Parathyroid adenoma (tissue), 2 donors: Measurements from ENCODE around the gene POLA2.

ENCODE experiments used
- H2AFZ ChIP-seq: fragments of 300-600 bp; sonication (generic); one replicate; pipeline ENCODE4 v1.7.0; 2017; ENCODE audit warnings: antibody characterized with exemption, mild to moderate bottlenecking
- H3K27ac ChIP-seq: fragments of 300-600 bp; sonication (generic); one replicate; pipeline ENCODE4 v1.7.0; 2017
- H3K27me3 ChIP-seq: fragments of 300-600 bp; sonication (generic); one replicate; pipeline ENCODE4 v1.7.0; 2017; ENCODE audit warnings: low read length; ENCODE audit not compliant: control insufficient read depth, insufficient read depth
- H3K36me3 ChIP-seq: fragments of 300-600 bp; sonication (generic); one replicate; pipeline ENCODE4 v1.7.0; 2017; ENCODE audit warnings: low read length; ENCODE audit not compliant: control insufficient read depth, insufficient read depth
- H3K4me1 ChIP-seq: fragments of 300-600 bp; sonication (generic); one replicate; pipeline ENCODE4 v1.7.0; 2017; ENCODE audit warnings: control low read depth
- H3K4me2 ChIP-seq: fragments of 300-600 bp; sonication (generic); one replicate; pipeline ENCODE4 v1.7.0; 2017; ENCODE audit warnings: low read length
- H3K4me3 ChIP-seq: fragments of 300-600 bp; sonication (generic); one replicate; pipeline ENCODE4 v1.7.0; 2017; ENCODE audit warnings: low read depth, low read length
- H3K79me2 ChIP-seq: fragments of 300-600 bp; sonication (generic); one replicate; pipeline ENCODE4 v1.7.0; 2017; ENCODE audit warnings: control low read depth
- H3K9ac ChIP-seq: fragments of 300-600 bp; sonication (generic); one replicate; pipeline ENCODE4 v1.7.0; 2017; ENCODE audit warnings: mild to moderate bottlenecking
- H3K9me3 ChIP-seq: fragments of 300-600 bp; sonication (generic); one replicate; pipeline ENCODE4 v1.7.0; 2017; ENCODE audit warnings: low read length; ENCODE audit not compliant: control insufficient read depth
- TF ChIP-seq, protein P1 (sequence below): fragments of 300-600 bp; sonication (generic); IDR thresholded peaks from one replicate; pipeline ENCODE4 v1.7.0; 2017; ENCODE audit warnings: antibody characterized with exemption, mild to moderate bottlenecking
- donor health status: primary hyperparathyroidism.

Gene POLA2

DNA sequence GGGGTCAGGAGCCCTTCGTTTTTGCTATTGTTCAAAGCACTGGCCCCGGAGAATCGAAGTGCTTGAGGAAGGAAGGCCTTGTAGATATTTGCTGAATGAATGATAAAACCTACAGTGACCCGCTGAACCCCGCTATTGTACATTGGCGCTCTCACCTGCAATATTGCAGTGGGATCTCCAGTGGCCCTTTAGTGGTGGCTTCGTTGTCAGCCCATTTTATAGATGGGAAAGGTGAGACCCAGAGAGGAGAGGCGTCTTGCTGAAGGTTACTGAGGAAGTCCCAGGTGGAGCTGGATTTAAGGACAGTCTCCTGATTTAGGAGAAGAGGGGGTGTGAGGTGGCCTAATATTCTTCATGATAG, 54.1 kb downstream of the POLA2 start:
- TF ChIP-seq, protein P1, sequence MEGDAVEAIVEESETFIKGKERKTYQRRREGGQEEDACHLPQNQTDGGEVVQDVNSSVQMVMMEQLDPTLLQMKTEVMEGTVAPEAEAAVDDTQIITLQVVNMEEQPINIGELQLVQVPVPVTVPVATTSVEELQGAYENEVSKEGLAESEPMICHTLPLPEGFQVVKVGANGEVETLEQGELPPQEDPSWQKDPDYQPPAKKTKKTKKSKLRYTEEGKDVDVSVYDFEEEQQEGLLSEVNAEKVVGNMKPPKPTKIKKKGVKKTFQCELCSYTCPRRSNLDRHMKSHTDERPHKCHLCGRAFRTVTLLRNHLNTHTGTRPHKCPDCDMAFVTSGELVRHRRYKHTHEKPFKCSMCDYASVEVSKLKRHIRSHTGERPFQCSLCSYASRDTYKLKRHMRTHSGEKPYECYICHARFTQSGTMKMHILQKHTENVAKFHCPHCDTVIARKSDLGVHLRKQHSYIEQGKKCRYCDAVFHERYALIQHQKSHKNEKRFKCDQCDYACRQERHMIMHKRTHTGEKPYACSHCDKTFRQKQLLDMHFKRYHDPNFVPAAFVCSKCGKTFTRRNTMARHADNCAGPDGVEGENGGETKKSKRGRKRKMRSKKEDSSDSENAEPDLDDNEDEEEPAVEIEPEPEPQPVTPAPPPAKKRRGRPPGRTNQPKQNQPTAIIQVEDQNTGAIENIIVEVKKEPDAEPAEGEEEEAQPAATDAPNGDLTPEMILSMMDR, result no peak
- no peaks in the 10 kb centered on the region for H3K9me3 ChIP-seq
- peak overlapping the region; percentile 74 for H3K4me2 ChIP-seq
- no peaks in the 10 kb centered on the region for H3K4me1 ChIP-seq
- no peaks in the 10 kb centered on the region for H3K27me3 ChIP-seq
- H3K9ac ChIP-seq, result no peak overlapping the region
- H3K79me2 ChIP-seq, result no peaks in the 10 kb centered on the region
- peak overlapping the region; percentile 73 for H3K4me3 ChIP-seq
- no peaks in the 10 kb centered on the region for H3K36me3 ChIP-seq
- peak overlapping the region; percentile 36 for H3K27ac ChIP-seq
- peak overlapping the region; percentile 79 for H2AFZ ChIP-seq

DNA sequence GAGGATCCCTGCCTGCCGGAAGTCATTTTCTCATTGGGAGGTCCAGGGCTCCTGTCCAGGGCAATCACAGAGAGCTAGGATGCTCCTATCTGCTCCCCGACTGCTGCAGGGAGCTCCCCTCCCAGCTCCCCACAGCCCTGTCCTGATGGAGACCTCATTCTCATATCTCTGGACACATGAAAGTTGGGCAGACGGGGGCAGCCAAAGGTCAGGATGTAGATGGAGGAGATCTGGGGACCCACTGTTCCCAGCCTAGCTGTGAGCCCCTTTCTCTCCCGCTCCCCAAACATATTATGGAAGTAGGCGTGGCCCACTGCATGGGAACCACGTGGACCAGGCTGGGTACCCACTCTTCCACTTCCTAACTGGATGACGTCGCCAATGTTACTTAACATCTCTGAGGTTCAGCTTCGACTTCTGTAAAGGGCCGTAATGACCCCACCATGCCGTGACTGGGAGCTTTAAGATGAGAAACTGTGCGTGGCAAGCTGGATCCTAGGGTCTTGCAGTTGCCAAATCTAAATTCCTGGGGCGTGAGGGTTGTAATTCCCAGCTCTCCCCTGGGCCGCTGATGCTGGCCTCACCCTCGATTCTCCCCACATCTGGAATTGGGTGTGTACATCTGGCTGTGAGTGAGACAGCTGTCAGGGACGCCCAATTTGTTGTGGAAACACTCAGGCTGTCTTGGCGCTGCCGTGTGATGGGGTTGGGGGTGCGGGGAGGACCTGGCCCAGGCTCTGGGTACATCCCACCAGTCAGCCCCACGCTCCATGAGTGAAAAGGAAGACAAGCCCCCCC, 54.7 kb downstream of the POLA2 start:
- peak overlapping the region; percentile 61 for H3K27ac ChIP-seq
- no peaks in the 10 kb centered on the region for H3K36me3 ChIP-seq
- peak overlapping the region; percentile 16 for H3K4me3 ChIP-seq
- peak overlapping the region; percentile 57 for H3K4me2 ChIP-seq
- no peaks in the 10 kb centered on the region for H3K79me2 ChIP-seq
- no peaks in the 10 kb centered on the region for H3K9me3 ChIP-seq
- no peaks in the 10 kb centered on the region for H3K27me3 ChIP-seq
- H3K9ac ChIP-seq, result no peak overlapping the region
- peak overlapping the region; percentile 33 for H2AFZ ChIP-seq
- no peaks in the 10 kb centered on the region for H3K4me1 ChIP-seq
- TF ChIP-seq, protein P1, result no peak

DNA sequence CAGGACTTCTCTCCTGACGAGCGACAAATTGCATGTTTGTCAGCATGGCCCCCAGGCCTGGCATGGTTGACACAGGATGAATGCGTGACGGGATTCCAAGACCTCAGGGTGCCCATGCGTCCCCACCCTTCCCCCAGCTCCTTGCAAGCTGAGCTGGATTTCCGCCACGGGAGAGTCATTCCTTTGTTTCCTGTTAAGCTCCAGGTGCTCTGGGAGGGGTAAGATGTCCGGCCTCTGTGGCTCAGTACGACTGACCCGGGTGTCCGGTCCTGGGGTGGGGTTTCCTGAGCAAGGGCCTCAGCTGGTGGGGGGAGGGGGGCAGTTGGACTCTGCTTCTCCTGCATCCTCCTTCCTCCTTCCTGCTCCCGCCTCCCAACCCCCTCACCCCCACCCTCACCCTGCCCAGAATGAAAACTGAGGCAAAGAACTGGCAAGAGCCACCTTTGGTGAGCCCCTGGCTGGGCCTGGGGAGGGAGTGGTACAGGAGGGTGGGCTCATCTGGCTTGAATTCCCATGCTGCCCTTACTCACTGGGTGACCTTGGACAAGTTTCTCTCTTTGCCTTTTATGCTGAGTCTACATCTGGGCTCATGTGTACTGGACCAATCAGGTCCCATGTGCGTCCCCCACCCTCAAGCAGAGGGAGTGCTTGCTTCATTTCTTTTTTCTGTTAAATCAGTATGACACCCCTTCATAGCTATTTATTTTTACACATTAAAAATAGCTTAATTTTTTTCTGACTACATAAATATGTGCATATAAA, 55.4 kb downstream of the POLA2 start:
- Histone ChIP-seq H3K27me3 (no peaks in the 10 kb centered on the region), H3K9me3 (no peaks in the 10 kb centered on the region), H3K4me2 (peak overlapping the region; percentile 57), H3K79me2 (no peaks in the 10 kb centered on the region), H3K9ac (no peak overlapping the region), H3K4me1 (no peaks in the 10 kb centered on the region), H3K27ac (peak overlapping the region; percentile 61), H3K36me3 (no peaks in the 10 kb centered on the region), H2AFZ (peak overlapping the region; percentile 60), H3K4me3 (peak overlapping the region; percentile 27)
- TF ChIP-seq, protein P1, result no peak

DNA sequence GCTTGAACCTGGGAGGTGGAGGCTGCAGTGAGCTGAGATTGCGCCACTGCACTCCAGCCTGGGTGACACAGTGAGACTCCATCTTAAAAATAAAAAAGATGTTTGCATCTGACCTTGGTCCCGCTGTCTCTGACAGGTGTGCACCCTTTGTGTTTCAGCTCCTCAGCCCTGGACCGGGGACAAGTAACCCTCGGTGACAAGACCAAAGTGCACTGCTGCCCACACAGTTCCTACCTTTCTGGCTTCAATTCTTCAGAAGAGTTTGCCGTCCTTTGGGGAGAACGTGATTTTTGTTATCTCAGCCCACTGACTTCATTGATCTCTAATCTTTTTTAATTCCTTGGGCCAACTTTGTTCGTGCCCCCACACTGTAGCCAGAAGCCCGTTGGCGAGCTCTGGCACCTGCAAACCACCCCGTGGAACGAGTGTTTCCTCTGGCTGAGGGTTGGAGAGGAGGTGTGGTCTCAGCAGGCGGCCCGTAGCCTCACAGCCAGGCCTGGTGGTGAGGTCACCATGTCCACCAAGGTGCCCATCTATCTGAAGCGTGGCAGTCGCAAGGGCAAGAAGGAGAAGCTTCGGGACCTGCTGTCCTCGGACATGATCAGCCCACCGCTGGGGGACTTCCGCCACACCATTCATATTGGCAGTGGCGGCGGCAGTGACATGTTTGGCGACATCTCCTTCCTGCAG, 58.8 kb downstream of the POLA2 start:
- Histone ChIP-seq H3K4me1 (no peaks in the 10 kb centered on the region), H3K36me3 (no peaks in the 10 kb centered on the region), H3K27me3 (no peaks in the 10 kb centered on the region), H2AFZ (no peak overlapping the region), H3K4me3 (no peak overlapping the region), H3K79me2 (no peaks in the 10 kb centered on the region), H3K9ac (no peak overlapping the region), H3K4me2 (no peak overlapping the region), H3K9me3 (no peaks in the 10 kb centered on the region), H3K27ac (no peak overlapping the region)
- TF ChIP-seq, protein P1, result no peak
